ENCODE measurements around the gene EXOC6B. TPM values are rescaled to one million over a fixed set of nuclear protein-coding genes. Genes with fewer than 3 reads are reported as not detected.
"Not testable (repeated sequence)": the region's sequence is repeated elsewhere in the genome, so short reads cannot be mapped to it uniquely, and the experiment has no call there.

EXOC6B gene
- total RNA-seq, 1 donor from 2014 or later, result 7.7 TPM

GRCh38 chr2:72661985-72662384, 163.8 kb downstream of the EXOC6B start:
- no peak for TF ChIP-seq CTCF (conservative IDR thresholded peaks at IDR 0.05; ENCODE audit: low read depth, low read length)
- no peak for DNase-seq (ENCODE audit: low read depth)
- no peak overlapping the region for H3K4me3 ChIP-seq (ENCODE audit: low read depth, low read length)

GRCh38 chr2:72649810-72650209, 176.0 kb downstream of the EXOC6B start:
- no peak overlapping the region for H3K4me3 ChIP-seq (ENCODE audit: low read depth, low read length)
- DNase-seq (ENCODE audit: low read depth), result no peak
- TF ChIP-seq CTCF (conservative IDR thresholded peaks at IDR 0.05; ENCODE audit: low read depth, low read length), result no peak

GRCh38 chr2:72641221-72641620, 184.6 kb downstream of the EXOC6B start:
- DNase-seq (ENCODE audit: low read depth); H3K4me3 ChIP-seq (ENCODE audit: low read depth, low read length): not testable (repeated sequence)

- no peak for DNase-seq (ENCODE audit: low read depth)
- H3K4me3 ChIP-seq (ENCODE audit: low read depth, low read length), result no peak overlapping the region
- no peak for TF ChIP-seq CTCF (conservative IDR thresholded peaks at IDR 0.05; ENCODE audit: low read depth, low read length)
Measured at GRCh38 chr2:72638600-72639211, 187.1 kb downstream of the EXOC6B start.

- TF ChIP-seq CTCF (conservative IDR thresholded peaks at IDR 0.05; ENCODE audit: low read depth, low read length), result no peak
- DNase-seq (ENCODE audit: low read depth), result no peak
- H3K4me3 ChIP-seq (ENCODE audit: low read depth, low read length), result no peak overlapping the region
Measured at GRCh38 chr2:72636210-72636609, 189.6 kb downstream of the EXOC6B start.

- no peak for TF ChIP-seq CTCF (conservative IDR thresholded peaks at IDR 0.05; ENCODE audit: low read depth, low read length)
- H3K4me3 ChIP-seq (ENCODE audit: low read depth, low read length), result no peak overlapping the region
- DNase-seq (ENCODE audit: low read depth), result no peak
Measured at GRCh38 chr2:72630767-72631166, 195.1 kb downstream of the EXOC6B start.

GRCh38 chr2:72629062-72629461, 196.8 kb downstream of the EXOC6B start:
- H3K4me3 ChIP-seq (ENCODE audit: low read depth, low read length), result no peak overlapping the region
- DNase-seq (ENCODE audit: low read depth), result no peak
- no peak for TF ChIP-seq CTCF (conservative IDR thresholded peaks at IDR 0.05; ENCODE audit: low read depth, low read length)

Data from epithelial cell of proximal tubule (primary cell).